ENCODE data around the gene DEFB121. TPM values are rescaled to one million over a fixed set of nuclear protein-coding genes. Genes with fewer than 3 reads are reported as not detected.

Gene DEFB121
- total and polyA plus RNA-seq, 2 donors (not counting 1 experiment from before 2014, with no cell fraction given), result not detected

- Histone ChIP-seq H3K4me3 (replicated peaks in 1 of 4; ENCODE audit: control extremely low read depth in 1 of 4, insufficient read depth in 1 of 4, low read depth in 3 of 4, low read length in 4 of 4) (no peak overlapping the region), H2AFZ (ENCODE audit: low read length) (no peak overlapping the region), H3K9me3 (ENCODE audit: control insufficient read depth, insufficient read depth, low read depth, low read length) (no peaks in the 10 kb centered on the region), H4K20me1 (ENCODE audit: control insufficient read depth, extremely low read depth, insufficient read depth, low read length) (no peaks in the 10 kb centered on the region), H3K27ac (ENCODE audit: insufficient read depth, low read length) (no peak overlapping the region), H3K4me2 (ENCODE audit: extremely low read depth, insufficient read depth, low read length) (no peak overlapping the region), H3K79me2 (ENCODE audit: control insufficient read depth, insufficient read depth, low read length) (no peaks in the 10 kb centered on the region), H3K9ac (ENCODE audit: insufficient read depth, low read length) (no peak overlapping the region), H3K36me3 (ENCODE audit: control insufficient read depth, insufficient read depth, low read length) (no peaks in the 10 kb centered on the region), H3K27me3 (ENCODE audit: control insufficient read depth, insufficient read depth, low read length) (no peaks in the 10 kb centered on the region), H3K4me1 (ENCODE audit: control insufficient read depth, extremely low read depth, insufficient read depth, low read length) (no peaks in the 10 kb centered on the region)
- no peak for TF ChIP-seq CTCF (conservative IDR thresholded peaks at IDR 0.05 in 1 of 2, IDR thresholded peaks at IDR 0.05 in 1 of 2; ENCODE audit: low read depth in 1 of 2, low read length in 2 of 2)
- no peak for TF ChIP-seq EZH2 (IDR thresholded peaks at IDR 0.05; ENCODE audit: low read length, missing control alignments)
- DNase-seq (ENCODE audit: low read depth in 2 of 2), result no peak
Measured at GRCh38 chr20:31410011-31410410, 4.0 kb upstream of the DEFB121 start.

GRCh38 chr20:31403886-31404285 is 2.1 kb downstream of the DEFB121 start:
- no peaks in the 10 kb centered on the region for H3K27me3 ChIP-seq (ENCODE audit: control insufficient read depth, insufficient read depth, low read length)
- no peak overlapping the region for H2AFZ ChIP-seq (ENCODE audit: low read length)
- TF ChIP-seq CTCF (conservative IDR thresholded peaks at IDR 0.05 in 1 of 2, IDR thresholded peaks at IDR 0.05 in 1 of 2; ENCODE audit: low read depth in 1 of 2, low read length in 2 of 2) (no peak), EZH2 (IDR thresholded peaks at IDR 0.05; ENCODE audit: low read length, missing control alignments) (no peak)
- no peaks in the 10 kb centered on the region for H3K36me3 ChIP-seq (ENCODE audit: control insufficient read depth, insufficient read depth, low read length)
- H3K4me1 ChIP-seq (ENCODE audit: control insufficient read depth, extremely low read depth, insufficient read depth, low read length), result no peaks in the 10 kb centered on the region
- DNase-seq (ENCODE audit: low read depth in 2 of 2), result no peak
- H3K9ac ChIP-seq (ENCODE audit: insufficient read depth, low read length), result no peak overlapping the region
- no peaks in the 10 kb centered on the region for H3K9me3 ChIP-seq (ENCODE audit: control insufficient read depth, insufficient read depth, low read depth, low read length)
- H3K27ac ChIP-seq (ENCODE audit: insufficient read depth, low read length), result no peak overlapping the region
- no peak overlapping the region for H3K4me3 ChIP-seq (replicated peaks in 1 of 4; ENCODE audit: control extremely low read depth in 1 of 4, insufficient read depth in 1 of 4, low read depth in 3 of 4, low read length in 4 of 4)
- H3K79me2 ChIP-seq (ENCODE audit: control insufficient read depth, insufficient read depth, low read length), result no peaks in the 10 kb centered on the region
- H4K20me1 ChIP-seq (ENCODE audit: control insufficient read depth, extremely low read depth, insufficient read depth, low read length), result no peaks in the 10 kb centered on the region
- H3K4me2 ChIP-seq (ENCODE audit: extremely low read depth, insufficient read depth, low read length), result no peak overlapping the region

- H2AFZ ChIP-seq (ENCODE audit: low read length), result no peak overlapping the region
- H3K9ac ChIP-seq (ENCODE audit: insufficient read depth, low read length), result no peak overlapping the region
- H3K4me2 ChIP-seq (ENCODE audit: extremely low read depth, insufficient read depth, low read length), result no peak overlapping the region
- H3K4me3 ChIP-seq (replicated peaks in 1 of 4; ENCODE audit: control extremely low read depth in 1 of 4, insufficient read depth in 1 of 4, low read depth in 3 of 4, low read length in 4 of 4), result no peak overlapping the region
- no peaks in the 10 kb centered on the region for H4K20me1 ChIP-seq (ENCODE audit: control insufficient read depth, extremely low read depth, insufficient read depth, low read length)
- no peak for TF ChIP-seq CTCF (conservative IDR thresholded peaks at IDR 0.05 in 1 of 2, IDR thresholded peaks at IDR 0.05 in 1 of 2; ENCODE audit: low read depth in 1 of 2, low read length in 2 of 2)
- no peak for TF ChIP-seq EZH2 (IDR thresholded peaks at IDR 0.05; ENCODE audit: low read length, missing control alignments)
- no peaks in the 10 kb centered on the region for H3K4me1 ChIP-seq (ENCODE audit: control insufficient read depth, extremely low read depth, insufficient read depth, low read length)
- DNase-seq (ENCODE audit: low read depth in 2 of 2), result no peak
- H3K79me2 ChIP-seq (ENCODE audit: control insufficient read depth, insufficient read depth, low read length), result no peaks in the 10 kb centered on the region
- no peak overlapping the region for H3K27ac ChIP-seq (ENCODE audit: insufficient read depth, low read length)
- no peaks in the 10 kb centered on the region for H3K9me3 ChIP-seq (ENCODE audit: control insufficient read depth, insufficient read depth, low read depth, low read length)
- no peaks in the 10 kb centered on the region for H3K36me3 ChIP-seq (ENCODE audit: control insufficient read depth, insufficient read depth, low read length)
- no peaks in the 10 kb centered on the region for H3K27me3 ChIP-seq (ENCODE audit: control insufficient read depth, insufficient read depth, low read length)
Measured at GRCh38 chr20:31394900-31395299, 11.1 kb downstream of the DEFB121 start.
